H1 (cell line): Measurements from ENCODE around the gene EPB41L3.

ENCODE experiments used
- CHD1 ChIP-seq: IDR thresholded peaks from 2 replicates; pipeline ENCODE4 v1.6.1; 2012; ENCODE audit warnings: low read depth, low read length, improper control_type of control experiment
- CTCF ChIP-seq, 3 experiments: IDR thresholded peaks; 1 replicate in 2 of 3; 2 replicates in 1 of 3; pipeline versions ENCODE4 v1.5.1 to v1.6.1; 2011; ENCODE audit warnings: low read length in 3 of 3, mild to moderate bottlenecking in 3 of 3, inconsistent platforms in 2 of 3, low read depth in 1 of 3, moderate library complexity in 1 of 3; ENCODE audit not compliant: insufficient read depth in 1 of 3; ENCODE audit errors: control extremely low read depth in 1 of 3
- POLR2A ChIP-seq, 2 experiments: IDR thresholded peaks; 1 replicate in 1 of 2; 2 replicates in 1 of 2; pipeline ENCODE4 v1.6.1; 2011; ENCODE audit warnings: low read depth in 2 of 2, low read length in 2 of 2, mild to moderate bottlenecking in 2 of 2; ENCODE audit errors: control extremely low read depth in 1 of 2
- SIX5 ChIP-seq: IDR thresholded peaks from 2 replicates; pipeline ENCODE4 v1.6.1; 2011; ENCODE audit warnings: mild to moderate bottlenecking, low read depth, low read length
- SP2 ChIP-seq: IDR thresholded peaks from 2 replicates; pipeline ENCODE4 v1.6.1; 2012; ENCODE audit warnings: mild to moderate bottlenecking, low read length, inconsistent platforms
- TAF1 ChIP-seq: IDR thresholded peaks from 2 replicates; pipeline ENCODE4 v1.6.1; 2011; ENCODE audit warnings: mild to moderate bottlenecking, low read depth, low read length
- TF ChIP-seq, protein P1 (sequence below): IDR thresholded peaks from 2 replicates; pipeline ENCODE4 v1.6.1; 2012; ENCODE audit warnings: inconsistent platforms

DNA sequence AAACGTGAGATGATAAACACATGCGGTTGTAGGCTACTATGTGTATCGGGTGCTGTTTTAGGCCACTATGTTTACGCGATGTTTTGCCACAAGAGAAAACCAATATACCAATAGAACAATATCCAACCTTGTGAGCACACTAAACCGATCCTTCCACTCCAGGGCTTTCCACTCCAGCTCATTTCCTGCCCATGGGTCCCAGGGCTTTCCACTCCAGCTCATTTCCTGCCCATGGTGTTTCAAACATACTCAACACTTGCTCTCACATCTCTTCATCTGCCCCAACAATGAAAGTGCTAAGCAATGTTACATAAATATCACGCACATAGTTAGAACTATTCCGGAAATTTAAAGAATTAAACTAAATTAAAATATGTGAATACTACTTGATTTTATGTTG lies 80.0 kb downstream of the EPB41L3 start:
- TF ChIP-seq SIX5, result no peak
- no peak for TF ChIP-seq CTCF (IDR thresholded peaks at IDR 0.05; ENCODE audit: control extremely low read depth in 1 of 3, insufficient read depth in 1 of 3, low read depth in 1 of 3, low read length in 3 of 3)
- TF ChIP-seq TAF1, result no peak
- no peak for TF ChIP-seq CHD1
- no peak for TF ChIP-seq POLR2A (IDR thresholded peaks at IDR 0.05; ENCODE audit: control extremely low read depth in 1 of 2, low read depth in 2 of 2, low read length in 2 of 2)
- TF ChIP-seq, protein P1, sequence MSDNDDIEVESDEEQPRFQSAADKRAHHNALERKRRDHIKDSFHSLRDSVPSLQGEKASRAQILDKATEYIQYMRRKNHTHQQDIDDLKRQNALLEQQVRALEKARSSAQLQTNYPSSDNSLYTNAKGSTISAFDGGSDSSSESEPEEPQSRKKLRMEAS, result no peak
- TF ChIP-seq SP2, result no peak
